Measurements from ENCODE around the gene TRMO.

DNA sequence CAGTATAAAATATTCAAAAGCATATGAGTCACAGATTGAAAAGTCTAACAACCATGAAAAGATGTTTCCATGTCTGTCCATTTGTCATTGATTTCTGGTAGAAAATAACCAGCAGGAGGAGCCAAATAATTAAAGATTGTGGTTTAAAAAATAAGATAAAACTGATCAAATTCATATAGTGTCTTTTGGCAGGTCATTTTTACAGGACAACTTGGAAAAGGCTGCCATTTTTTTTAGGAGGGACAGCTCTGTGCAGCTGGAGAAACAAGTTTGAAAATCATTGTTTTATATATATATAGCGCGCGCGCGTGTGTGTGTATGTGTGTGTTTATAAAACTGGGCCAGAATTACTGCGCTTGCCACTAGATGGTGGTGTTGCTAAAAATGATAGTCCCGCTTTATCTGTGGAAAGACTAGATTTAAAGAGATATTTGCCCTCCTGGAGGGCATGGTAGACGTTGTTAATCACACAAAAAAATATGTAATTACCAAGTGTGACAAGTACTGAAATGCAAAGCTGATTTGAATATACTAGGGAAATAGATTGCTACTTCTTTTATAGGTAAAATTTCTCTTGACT, 1.3 kb upstream of the TRMO start:
- TF ChIP-seq, protein P1, sequence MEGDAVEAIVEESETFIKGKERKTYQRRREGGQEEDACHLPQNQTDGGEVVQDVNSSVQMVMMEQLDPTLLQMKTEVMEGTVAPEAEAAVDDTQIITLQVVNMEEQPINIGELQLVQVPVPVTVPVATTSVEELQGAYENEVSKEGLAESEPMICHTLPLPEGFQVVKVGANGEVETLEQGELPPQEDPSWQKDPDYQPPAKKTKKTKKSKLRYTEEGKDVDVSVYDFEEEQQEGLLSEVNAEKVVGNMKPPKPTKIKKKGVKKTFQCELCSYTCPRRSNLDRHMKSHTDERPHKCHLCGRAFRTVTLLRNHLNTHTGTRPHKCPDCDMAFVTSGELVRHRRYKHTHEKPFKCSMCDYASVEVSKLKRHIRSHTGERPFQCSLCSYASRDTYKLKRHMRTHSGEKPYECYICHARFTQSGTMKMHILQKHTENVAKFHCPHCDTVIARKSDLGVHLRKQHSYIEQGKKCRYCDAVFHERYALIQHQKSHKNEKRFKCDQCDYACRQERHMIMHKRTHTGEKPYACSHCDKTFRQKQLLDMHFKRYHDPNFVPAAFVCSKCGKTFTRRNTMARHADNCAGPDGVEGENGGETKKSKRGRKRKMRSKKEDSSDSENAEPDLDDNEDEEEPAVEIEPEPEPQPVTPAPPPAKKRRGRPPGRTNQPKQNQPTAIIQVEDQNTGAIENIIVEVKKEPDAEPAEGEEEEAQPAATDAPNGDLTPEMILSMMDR (IDR thresholded peaks at IDR 0.05), result peak; percentile 74 to 87 (median 82)
- no peak for TF ChIP-seq POLR2A (IDR thresholded peaks at IDR 0.05)
